Dendritic cell treated with granulocyte-macrophage colony-stimulating factor and Interleukin-4, amounts not matched to agents 40 ng/mL and 50 ng/mL, for 4 days (primary cell): ENCODE data around the gene PKP1.

Experiments used
- H3K27ac Mint-ChIP-seq: one replicate; pipeline ENCODE4 v1.8.0; 2022; ENCODE audit warnings: mild to moderate bottlenecking, mixed read lengths
- H3K27me3 Mint-ChIP-seq: one replicate; pipeline ENCODE4 v1.8.0; 2022; ENCODE audit warnings: mild to moderate bottlenecking, mixed read lengths
- H3K36me3 Mint-ChIP-seq: one replicate; pipeline ENCODE4 v1.8.0; 2022; ENCODE audit warnings: low read depth, mixed read lengths
- H3K4me1 Mint-ChIP-seq: one replicate; pipeline ENCODE4 v1.8.0; 2022; ENCODE audit warnings: low read depth, mixed read lengths
- H3K4me3 Mint-ChIP-seq: one replicate; pipeline ENCODE4 v1.8.0; 2022; ENCODE audit warnings: mild to moderate bottlenecking, moderate library complexity, mixed read lengths
- H3K9me3 Mint-ChIP-seq: one replicate; pipeline ENCODE4 v1.8.0; 2022; ENCODE audit warnings: mixed read lengths
- intact Hi-C: fragments of 100-400 bp; cut with micrococcal nuclease; formaldehyde crosslinking; loops from one replicate; pipeline ENCODE4 v1.15.0; 2022

PKP1 gene

GRCh38 chr1:201266276-201266675 is 17.0 kb upstream of the PKP1 start:
- Mint-ChIP-seq H3K4me1 (no peaks in the 10 kb centered on the region), H3K9me3 (no peaks in the 10 kb centered on the region), H3K27me3 (peaks cover 22% of the 10 kb centered on the region), H3K27ac (no peak overlapping the region), H3K4me3 (no peak overlapping the region), H3K36me3 (no peaks in the 10 kb centered on the region)
- intact Hi-C loops = no loop called here

GRCh38 chr1:201266774-201267173 is 16.5 kb upstream of the PKP1 start:
- Mint-ChIP-seq H3K4me3 (no peak overlapping the region), H3K36me3 (no peaks in the 10 kb centered on the region), H3K9me3 (no peaks in the 10 kb centered on the region), H3K27me3 (peaks cover 23% of the 10 kb centered on the region), H3K27ac (no peak overlapping the region), H3K4me1 (no peaks in the 10 kb centered on the region)
- intact Hi-C loops = no loop called here

GRCh38 chr1:201267481-201268229 is 15.7 kb upstream of the PKP1 start:
- intact Hi-C loops = no loop called here
- Mint-ChIP-seq H3K4me1 (no peaks in the 10 kb centered on the region), H3K9me3 (no peaks in the 10 kb centered on the region), H3K4me3 (no peak overlapping the region), H3K27me3 (peaks cover 24% of the 10 kb centered on the region), H3K36me3 (no peaks in the 10 kb centered on the region), H3K27ac (no peak overlapping the region)

GRCh38 chr1:201268604-201269151 is 14.6 kb upstream of the PKP1 start:
- Mint-ChIP-seq H3K27me3 (peaks cover 23% of the 10 kb centered on the region), H3K27ac (no peak overlapping the region), H3K4me3 (no peak overlapping the region), H3K4me1 (no peaks in the 10 kb centered on the region), H3K9me3 (no peaks in the 10 kb centered on the region), H3K36me3 (no peaks in the 10 kb centered on the region)
- intact Hi-C loops = no loop called here

- Mint-ChIP-seq H3K27ac (no peak overlapping the region), H3K27me3 (peaks cover 22% of the 10 kb centered on the region), H3K4me3 (no peak overlapping the region), H3K9me3 (no peaks in the 10 kb centered on the region), H3K36me3 (no peaks in the 10 kb centered on the region), H3K4me1 (no peaks in the 10 kb centered on the region)
- intact Hi-C loops = no loop called here
Observed at GRCh38 chr1:201269281-201269680, 14.0 kb upstream of the PKP1 start.

GRCh38 chr1:201269900-201270410 is 13.4 kb upstream of the PKP1 start:
- Mint-ChIP-seq H3K27me3 (peaks cover 22% of the 10 kb centered on the region), H3K36me3 (no peaks in the 10 kb centered on the region), H3K4me3 (no peak overlapping the region), H3K27ac (no peak overlapping the region), H3K9me3 (no peaks in the 10 kb centered on the region), H3K4me1 (no peaks in the 10 kb centered on the region)
- intact Hi-C loops = no loop called here

- H3K36me3 Mint-ChIP-seq = no peaks in the 10 kb centered on the region
- H3K27me3 Mint-ChIP-seq = peaks cover 22% of the 10 kb centered on the region
- H3K9me3 Mint-ChIP-seq = no peaks in the 10 kb centered on the region
- intact Hi-C loops = no loop called here
- H3K4me3 Mint-ChIP-seq = no peak overlapping the region
- no peak overlapping the region for H3K27ac Mint-ChIP-seq
- H3K4me1 Mint-ChIP-seq = no peaks in the 10 kb centered on the region
Observed at GRCh38 chr1:201270616-201271390, 12.5 kb upstream of the PKP1 start.

- Mint-ChIP-seq H3K4me3 (no peak overlapping the region), H3K27me3 (peaks cover 21% of the 10 kb centered on the region), H3K36me3 (no peaks in the 10 kb centered on the region), H3K4me1 (no peaks in the 10 kb centered on the region), H3K9me3 (no peaks in the 10 kb centered on the region), H3K27ac (no peak overlapping the region)
- intact Hi-C loops = no loop called here
Observed at GRCh38 chr1:201272799-201273198, 10.5 kb upstream of the PKP1 start.

- H3K4me1 Mint-ChIP-seq = no peaks in the 10 kb centered on the region
- H3K27me3 Mint-ChIP-seq = peaks cover 23% of the 10 kb centered on the region
- no peak overlapping the region for H3K4me3 Mint-ChIP-seq
- H3K36me3 Mint-ChIP-seq = no peaks in the 10 kb centered on the region
- intact Hi-C loops = no loop called here
- H3K27ac Mint-ChIP-seq = no peak overlapping the region
- no peaks in the 10 kb centered on the region for H3K9me3 Mint-ChIP-seq
Observed at GRCh38 chr1:201274616-201275252, 8.6 kb upstream of the PKP1 start.

- H3K4me3 Mint-ChIP-seq = no peak overlapping the region
- H3K36me3 Mint-ChIP-seq = no peaks in the 10 kb centered on the region
- intact Hi-C loops = no loop called here
- no peaks in the 10 kb centered on the region for H3K9me3 Mint-ChIP-seq
- peaks cover 19% of the 10 kb centered on the region for H3K27me3 Mint-ChIP-seq
- H3K27ac Mint-ChIP-seq = no peak overlapping the region
- no peaks in the 10 kb centered on the region for H3K4me1 Mint-ChIP-seq
Observed at GRCh38 chr1:201275253-201275666, 8.0 kb upstream of the PKP1 start.

GRCh38 chr1:201276891-201277290 is 6.4 kb upstream of the PKP1 start:
- Mint-ChIP-seq H3K9me3 (no peaks in the 10 kb centered on the region), H3K27me3 (peaks cover 24% of the 10 kb centered on the region), H3K4me3 (no peak overlapping the region), H3K27ac (no peak overlapping the region), H3K4me1 (no peaks in the 10 kb centered on the region), H3K36me3 (no peaks in the 10 kb centered on the region)
- intact Hi-C loops = no loop called here

- Mint-ChIP-seq H3K36me3 (no peaks in the 10 kb centered on the region), H3K4me3 (no peak overlapping the region), H3K4me1 (no peaks in the 10 kb centered on the region), H3K27ac (no peak overlapping the region), H3K9me3 (no peaks in the 10 kb centered on the region), H3K27me3 (peaks cover 28% of the 10 kb centered on the region)
- intact Hi-C loops = no loop called here
Observed at GRCh38 chr1:201277441-201277840, 5.9 kb upstream of the PKP1 start.

- intact Hi-C loops = no loop called here
Observed at GRCh38 chr1:201279313-201279712, 4.0 kb upstream of the PKP1 start.

GRCh38 chr1:201280884-201281283 is 2.4 kb upstream of the PKP1 start:
- no peaks in the 10 kb centered on the region for H3K36me3 Mint-ChIP-seq
- H3K27ac Mint-ChIP-seq = no peak overlapping the region
- no peak overlapping the region for H3K4me3 Mint-ChIP-seq
- intact Hi-C loops = no loop called here
- peaks cover 7% of the 10 kb centered on the region for H3K4me1 Mint-ChIP-seq
- H3K27me3 Mint-ChIP-seq = peaks cover 57% of the 10 kb centered on the region
- no peaks in the 10 kb centered on the region for H3K9me3 Mint-ChIP-seq

More at GRCh38 chr1:201279313-201279712, 4.0 kb upstream of the PKP1 start:
- H3K36me3 Mint-ChIP-seq = no peaks in the 10 kb centered on the region
- no peak overlapping the region for H3K27ac Mint-ChIP-seq
- H3K4me1 Mint-ChIP-seq = peaks cover 7% of the 10 kb centered on the region
- H3K4me3 Mint-ChIP-seq = no peak overlapping the region
- H3K9me3 Mint-ChIP-seq = no peaks in the 10 kb centered on the region
- peaks cover 44% of the 10 kb centered on the region for H3K27me3 Mint-ChIP-seq
